ENCODE data around the gene C14orf93.

C14orf93 gene

DNA sequence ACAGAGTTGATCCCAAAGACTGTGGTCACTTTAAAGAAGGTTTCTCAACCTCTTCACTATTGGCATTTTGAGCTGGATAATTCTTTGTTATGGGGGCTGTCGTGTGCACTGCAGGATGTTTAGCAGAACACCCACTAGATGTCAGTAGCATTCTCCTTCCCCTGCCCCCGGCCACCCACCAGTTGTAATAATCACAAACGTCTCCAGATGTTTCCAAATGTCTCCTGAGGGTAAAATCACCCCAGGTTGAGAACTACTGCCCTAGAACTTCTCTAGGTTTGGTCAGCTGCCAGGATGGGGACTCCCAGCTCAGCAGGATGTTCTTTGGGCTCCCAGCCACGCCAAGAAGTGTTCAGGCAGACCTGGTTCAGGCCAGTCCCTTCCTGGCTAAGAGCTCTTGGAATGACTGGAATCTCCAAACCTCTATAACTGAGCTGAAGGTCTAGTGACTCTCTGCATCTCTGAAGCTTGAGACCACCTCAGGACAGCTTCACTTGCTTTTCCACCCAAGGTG lies 15.1 kb downstream of the C14orf93 start:
- DNase-seq (ENCODE audit: low read depth), result no peak

DNA sequence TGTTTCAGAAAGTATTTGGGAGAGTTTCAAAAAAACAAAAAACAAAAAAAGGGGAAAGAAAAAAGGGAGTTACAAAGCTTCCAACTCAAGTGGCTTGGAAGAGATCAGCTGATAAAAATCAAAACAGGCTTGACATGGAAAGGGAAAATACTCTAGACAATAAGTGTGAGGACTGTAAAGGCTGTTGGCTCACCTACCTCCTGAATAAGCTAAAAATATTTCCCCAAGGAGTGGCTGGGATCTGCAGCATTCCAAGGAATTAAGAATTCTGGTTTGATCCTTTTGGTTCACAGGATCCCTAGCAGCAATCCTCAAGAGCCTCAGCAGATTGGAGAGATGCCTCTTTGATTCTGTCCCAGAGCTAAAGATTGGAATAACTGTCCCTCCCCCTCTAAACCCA lies 16.4 kb downstream of the C14orf93 start:
- no peak for DNase-seq (ENCODE audit: low read depth)

DNA sequence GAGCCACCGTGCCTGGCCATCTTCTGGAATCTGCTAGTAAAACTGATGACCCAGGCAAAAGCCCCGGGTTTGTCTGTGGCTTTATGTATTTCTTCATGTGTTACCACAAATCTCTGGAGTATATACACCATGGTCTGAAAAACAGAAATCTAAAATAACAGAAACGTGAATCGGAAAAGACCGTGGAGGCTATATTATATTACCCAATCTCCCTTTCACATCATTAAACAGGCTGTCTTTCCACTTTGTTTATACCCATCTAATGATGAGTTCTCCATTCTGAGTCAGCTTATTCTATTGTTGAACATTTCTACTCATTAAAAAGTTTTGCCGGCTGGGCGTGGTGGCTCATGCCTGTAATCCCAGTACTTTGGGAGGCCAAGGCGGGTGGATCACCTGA lies 18.1 kb downstream of the C14orf93 start:
- DNase-seq (ENCODE audit: low read depth), result no peak

DNA sequence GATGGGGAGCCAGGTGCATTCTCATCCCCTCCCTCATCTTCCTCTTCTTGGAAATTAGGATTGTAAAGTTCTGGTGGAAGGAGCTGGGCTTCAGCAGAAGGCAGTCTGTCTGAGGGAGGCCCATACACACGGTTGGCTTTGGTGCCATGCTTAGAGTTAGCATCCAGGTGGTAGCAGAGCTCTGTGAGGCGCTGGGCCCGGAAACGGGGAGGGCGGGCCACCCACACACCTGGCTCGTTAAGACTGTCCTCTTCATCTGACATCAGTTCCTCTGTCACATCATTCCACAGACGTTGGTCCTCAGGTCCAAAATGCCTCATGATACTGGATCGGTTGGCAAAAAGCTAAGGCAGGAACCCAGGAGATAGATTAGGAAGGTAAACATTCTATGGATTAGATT lies 22.7 kb downstream of the C14orf93 start:
- no peak for DNase-seq (ENCODE audit: low read depth)

DNA sequence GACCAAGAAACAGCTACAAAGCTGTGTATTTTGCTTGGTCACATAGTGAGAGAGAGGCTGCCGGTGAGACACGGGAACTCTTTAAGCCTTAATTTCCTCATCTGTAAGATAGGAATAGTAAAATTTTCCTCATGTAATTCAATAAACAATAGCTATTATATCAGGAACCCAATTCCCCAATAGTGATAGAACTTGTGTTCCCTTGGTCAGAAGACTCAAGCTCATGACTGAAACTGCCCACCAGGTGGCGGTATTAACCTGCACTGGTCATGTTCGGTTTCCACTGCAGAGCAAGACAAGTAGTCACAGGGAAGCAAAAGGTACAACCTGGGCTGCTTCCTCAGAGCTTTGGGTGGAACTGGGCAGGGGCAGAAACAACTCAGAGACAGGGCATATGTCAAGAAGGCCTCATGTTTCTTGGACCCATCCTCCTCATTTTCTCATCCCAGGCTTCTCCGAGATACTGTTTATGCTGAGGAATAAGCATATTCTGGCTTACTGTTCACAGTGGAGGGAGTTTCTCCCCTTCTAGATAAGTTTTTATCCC lies 23.4 kb downstream of the C14orf93 start:
- peak; percentile 88 for DNase-seq (ENCODE audit: low read depth)

DNA sequence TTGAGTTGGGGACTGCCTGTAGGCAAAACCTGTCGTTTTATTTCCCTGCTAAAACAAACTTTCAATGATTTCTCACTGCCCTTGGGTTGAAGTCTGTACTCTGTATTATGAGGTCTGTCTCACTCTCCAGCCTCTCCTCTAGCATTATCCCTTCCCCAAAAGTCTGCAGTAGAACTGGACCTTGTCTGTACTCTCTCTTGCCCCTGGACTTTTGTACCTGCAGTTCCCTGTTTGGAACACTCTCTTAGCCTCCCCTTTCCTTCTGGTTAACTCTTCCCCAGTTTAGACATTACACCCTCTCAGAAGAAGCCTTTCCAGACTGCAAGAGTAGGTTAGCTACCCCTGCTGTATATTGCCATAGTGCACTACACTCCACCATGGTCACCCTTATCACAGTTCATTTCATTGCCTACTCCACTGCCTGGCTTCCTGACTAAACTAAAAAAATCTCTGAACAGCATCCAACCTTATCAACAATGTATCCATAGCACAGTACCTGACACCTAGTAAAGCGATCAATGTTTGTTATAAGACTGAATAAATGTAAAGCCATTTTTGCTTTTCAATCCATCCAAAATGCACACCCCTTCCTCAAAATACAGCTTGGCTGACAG lies 23.9 kb downstream of the C14orf93 start:
- no peak for DNase-seq (ENCODE audit: low read depth)

DNA sequence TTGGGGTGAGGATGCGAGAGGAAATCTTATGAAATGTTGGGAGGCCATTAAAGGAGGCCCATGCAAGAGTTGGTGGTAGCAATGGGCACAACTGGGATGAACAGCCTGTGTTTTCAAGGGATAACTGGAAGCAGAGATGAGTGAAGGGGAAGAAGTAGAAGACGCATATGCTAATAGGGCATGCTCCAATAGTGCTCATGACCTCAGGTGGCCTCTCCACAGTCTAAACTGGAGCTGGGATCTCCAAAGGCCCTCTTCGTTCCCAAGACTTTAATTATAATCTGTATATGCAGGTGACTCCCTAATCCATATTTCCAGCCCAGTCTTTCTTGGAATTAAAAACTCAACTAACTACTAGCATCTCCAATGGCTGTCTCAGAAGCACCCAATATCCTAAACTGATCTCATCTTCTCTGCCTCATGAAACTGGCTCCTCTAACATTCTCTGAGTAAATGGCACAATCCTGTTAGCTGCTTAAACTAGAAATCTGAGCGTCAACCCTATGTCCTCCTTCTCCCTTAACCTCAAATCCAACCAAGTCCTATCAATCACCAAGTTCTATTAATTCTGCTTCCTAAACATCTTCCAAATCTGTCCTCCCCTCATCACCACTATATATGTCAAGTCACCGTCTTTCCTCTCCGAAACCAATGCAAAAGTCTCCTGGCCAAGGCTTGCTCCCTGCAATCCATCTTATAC lies 24.8 kb downstream of the C14orf93 start:
- DNase-seq (ENCODE audit: low read depth), result no peak

DNA sequence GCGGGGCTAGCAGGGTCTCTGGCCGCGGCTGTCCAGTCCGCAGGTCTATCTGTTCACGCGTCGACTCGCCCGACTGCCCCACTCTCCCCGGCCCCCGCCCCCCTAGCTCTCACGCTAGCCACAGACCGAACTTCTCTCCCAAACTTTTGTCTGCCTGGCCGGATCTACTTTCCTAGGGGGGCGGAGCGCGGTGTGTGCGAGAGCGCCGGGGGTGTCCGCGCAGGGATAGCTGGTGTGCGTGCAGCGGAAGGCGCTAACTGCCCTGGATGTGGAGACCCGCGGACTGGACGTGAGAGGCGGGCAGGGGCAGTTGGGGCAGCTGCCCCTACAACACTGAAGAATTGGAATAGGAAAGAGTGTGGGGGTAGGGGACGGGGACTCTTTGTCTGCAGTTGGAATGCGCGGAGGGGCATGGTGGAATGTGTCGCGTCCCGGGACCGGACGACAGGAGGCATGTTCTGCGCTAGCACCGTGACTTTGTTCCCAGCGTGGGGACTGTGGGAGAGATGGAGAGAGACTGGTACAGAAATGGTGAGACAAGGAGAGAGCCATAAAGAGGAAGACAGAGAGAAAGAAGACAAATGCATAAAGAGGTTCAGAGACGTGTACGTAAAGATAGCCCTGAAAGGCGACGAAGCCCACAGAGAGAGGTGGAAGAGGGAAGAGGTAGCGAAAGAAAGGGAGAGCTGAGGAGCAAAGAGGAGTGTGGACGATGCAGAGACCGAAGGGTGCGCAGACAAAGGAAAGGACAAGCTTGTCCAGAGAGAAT lies 27.3 kb downstream of the C14orf93 start, which contains the start of gene AJUBA:
AJUBA (minus strand) TSS at position 75 of the 769 bp plus-strand sequence. CDS start 285 bp downstream, outside the sequence.
- peak; percentile 53 for DNase-seq (ENCODE audit: low read depth)

DNA sequence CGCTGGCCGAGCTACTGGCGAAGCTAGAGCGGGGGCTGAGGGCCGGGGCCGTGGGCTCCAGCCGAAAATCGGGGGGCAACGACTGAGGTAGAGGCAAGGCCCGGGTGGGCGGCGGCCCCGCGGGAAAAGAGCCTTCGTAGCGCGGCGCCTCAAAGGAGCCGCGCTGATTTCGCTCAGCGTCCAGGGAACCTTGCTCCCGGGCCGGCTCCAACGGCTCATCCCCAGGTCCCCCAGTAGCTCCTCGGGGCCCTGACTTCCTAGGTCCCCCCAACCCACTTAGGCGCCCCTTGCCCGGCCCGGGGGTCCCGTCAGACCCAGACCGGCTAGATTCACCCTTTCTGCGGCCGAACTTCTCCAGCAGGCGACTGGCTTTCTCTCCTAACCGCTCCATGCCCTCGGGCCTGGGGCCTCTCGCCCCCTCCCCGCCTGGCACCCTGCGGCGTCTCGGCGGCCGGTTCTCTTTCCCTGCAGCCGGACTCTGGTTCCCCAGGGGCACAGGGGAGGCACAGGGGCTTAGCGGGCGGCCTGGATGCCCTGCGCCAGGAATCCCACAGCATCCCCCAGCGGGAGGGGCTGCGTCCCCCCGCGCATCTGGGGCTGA lies 28.0 kb downstream of the C14orf93 start:
- no peak for DNase-seq (ENCODE audit: low read depth)

DNA sequence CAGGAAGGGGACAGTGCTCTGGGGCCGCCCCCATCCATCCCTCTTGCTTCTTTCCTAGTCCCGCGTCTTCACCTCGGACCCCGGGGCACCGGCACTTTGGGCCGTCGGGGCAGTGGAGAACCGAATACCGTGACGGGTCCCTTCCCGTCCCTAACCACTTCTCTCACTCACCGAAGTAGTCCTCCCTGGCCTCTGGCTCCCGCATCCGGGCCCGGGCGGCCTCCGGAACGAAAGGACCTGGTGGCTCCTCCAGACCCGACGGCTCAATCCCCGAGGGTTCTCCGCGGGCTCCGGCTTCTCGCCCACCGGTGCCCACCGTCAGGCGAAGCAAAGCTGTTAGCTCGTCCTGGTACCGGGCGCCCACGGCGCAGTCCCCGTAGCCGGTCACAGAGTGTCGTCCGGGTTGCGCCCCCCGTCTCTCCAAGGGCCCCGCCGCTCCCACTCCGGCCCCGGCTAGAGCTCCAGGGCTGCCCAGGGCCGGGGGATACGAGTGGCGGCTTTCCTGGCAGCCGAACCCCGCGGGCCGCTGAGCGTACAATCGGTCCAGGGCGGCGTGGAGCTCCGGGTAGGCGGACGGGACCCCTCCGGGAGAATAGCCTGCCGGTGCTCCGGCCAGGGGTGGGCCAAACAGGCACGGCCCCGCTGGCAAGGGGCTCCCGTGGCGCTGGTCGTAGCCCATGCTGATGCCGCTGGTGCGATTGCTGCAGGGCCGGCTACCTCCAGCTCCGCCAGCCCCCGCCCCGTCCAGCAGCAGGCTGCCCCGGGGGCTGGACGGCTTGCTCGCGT lies 28.7 kb downstream of the C14orf93 start:
- DNase-seq (ENCODE audit: low read depth), result no peak

DNA sequence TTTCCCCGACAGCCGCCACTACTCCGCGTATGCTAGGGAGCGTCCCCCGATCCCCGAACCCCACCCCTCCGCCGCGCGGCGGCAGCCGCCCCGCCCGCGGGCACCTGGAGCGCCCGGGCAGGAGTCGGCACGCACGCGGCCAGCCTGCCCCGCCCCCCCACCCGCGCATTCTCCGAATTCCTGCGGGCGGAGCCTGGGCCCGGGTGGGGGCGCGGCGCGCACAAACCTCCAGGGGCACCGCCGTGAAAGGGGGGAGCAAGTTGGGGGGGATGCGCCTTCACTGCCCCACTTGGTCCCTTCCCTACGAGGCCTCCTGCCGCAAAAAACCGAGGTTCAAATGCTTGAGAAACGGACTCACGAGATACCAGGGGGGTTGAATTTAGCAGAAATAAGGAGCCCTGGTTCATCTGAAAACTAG lies 29.3 kb downstream of the C14orf93 start:
- DNase-seq (ENCODE audit: low read depth), result no peak

DNA sequence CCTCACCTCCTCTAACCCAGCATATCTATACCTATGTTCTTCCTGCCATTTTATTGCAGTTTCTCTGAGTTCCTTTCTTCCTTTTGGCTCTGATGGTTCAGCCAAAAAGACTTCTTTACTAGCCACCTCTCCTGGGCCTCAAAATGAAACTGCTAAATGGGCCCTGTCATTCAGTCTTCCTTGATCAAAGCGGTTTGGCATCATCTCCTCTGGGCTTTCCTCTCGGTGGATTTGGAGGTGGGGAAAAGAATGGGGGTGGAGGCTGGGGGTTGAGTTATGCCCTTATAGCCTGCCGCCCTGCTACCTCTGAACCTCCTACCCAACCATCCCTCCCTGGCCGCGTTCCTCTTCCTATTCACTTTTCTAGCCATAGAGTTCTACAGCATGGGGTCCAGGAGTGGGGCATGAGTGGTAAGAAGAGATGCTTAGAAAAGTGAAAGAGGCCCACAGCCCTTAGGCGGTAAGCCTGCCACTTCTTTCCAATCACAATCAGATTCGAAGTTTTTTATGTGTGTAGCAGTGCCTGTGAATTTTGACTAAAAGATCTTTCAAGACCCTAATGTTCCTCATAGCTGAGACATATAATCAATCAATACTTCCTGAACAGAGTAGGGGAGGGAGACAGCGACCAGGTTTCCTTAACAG lies 30.1 kb downstream of the C14orf93 start:
- no peak for DNase-seq (ENCODE audit: low read depth)

DNA sequence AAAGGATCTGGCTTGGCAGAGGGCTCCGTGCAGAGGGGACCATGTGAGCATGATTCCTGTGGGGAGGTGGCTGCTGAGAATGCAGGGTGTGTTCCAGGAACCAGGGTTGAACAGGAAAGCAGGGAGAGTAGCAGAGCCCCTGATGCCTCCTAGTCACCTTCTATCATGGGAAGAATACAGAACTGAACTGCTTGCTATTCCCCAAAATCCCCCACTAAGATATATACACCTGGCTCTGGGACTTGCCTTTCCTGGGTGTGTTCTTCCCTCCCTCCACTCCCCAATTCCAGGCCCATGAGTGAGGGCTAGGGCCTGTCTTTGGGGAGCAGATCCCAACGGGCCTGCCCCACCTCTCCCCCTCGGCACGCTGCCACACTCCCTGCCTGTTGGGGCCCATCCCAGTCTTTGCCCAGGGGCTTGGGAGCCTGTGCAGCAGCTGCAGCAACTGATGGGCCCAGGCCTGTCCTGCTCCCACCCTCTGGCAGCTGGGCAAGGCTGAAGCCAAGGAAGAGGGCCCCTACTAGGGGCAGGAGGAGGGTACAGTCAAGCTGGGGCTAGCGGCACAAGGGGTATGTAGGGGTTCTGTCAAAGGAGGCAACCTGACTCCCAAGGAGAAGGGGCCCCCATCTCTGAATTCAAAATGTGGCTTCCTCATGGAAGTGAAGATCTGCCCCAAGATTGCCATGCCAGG lies 30.8 kb downstream of the C14orf93 start:
- no peak for DNase-seq (ENCODE audit: low read depth)

DNA sequence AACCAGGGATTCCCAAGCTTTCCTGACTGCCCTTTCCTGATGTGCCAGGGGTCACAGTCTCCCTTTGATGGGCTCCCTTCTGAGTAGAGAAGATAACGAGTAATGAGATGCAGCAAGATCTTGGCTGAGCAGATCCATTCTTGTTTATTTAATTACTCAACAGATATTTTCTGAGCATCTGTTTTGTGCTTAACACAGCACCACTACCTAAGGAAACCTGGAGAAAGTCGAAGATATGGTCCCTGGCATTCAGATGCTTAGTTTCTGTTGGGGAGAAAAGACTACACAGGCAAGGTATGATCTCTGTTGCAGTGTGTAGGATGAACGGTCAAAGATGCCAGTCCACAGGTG lies 31.5 kb downstream of the C14orf93 start:
- no peak for DNase-seq (ENCODE audit: low read depth)

DNA sequence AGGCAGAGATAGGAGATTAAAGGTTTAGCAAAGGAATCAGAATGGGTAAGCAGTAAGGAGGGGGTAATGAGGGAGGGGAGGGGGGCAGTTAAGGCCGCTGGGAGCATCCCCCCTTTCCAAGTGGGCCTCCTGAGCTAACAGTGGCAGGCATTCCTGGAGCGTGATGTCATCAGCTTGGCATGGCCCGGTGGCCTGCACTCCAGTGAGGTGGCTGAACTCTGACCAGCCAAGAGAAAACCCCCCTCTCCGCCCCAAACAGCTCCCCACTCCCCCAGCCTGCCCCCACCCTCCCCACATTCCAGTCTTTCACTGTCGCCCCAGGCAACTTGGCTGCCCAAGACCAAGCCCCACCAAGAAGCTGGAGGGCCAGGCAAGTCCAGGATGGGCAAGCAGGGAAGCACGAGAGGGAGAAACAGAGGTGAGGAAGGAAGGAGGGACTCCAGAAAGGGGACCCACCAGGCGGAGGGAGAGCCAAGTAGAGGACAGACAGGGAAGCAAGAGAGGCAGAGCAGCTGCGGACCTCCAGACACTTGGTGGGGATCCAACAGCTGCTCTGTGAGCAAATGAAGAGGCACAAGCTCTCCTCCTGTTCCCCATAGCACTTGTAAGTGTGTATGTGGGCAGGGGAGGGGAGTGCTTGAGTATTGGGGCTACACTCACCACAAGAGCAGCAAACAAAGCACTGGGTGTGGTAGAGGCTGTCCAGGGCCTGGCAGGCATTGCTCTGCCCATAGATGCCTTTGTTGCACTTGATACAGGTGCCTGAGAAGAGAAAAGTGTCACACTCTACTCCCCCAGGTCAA lies 32.1 kb downstream of the C14orf93 start:
- DNase-seq (ENCODE audit: low read depth), result no peak

DNA sequence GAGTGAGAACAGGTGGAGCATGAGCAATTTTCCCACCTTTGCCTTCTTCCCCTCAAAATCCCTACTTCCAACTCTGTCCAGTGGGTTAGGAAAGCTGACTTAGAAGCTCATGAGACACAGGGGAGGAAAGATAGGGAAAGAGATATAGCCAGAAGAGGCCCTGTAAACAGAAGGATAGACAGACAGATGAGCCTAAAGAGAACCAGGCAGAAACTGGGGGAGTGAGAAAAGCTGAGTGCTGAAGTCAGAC lies 32.6 kb downstream of the C14orf93 start:
- no peak for DNase-seq (ENCODE audit: low read depth)

DNA sequence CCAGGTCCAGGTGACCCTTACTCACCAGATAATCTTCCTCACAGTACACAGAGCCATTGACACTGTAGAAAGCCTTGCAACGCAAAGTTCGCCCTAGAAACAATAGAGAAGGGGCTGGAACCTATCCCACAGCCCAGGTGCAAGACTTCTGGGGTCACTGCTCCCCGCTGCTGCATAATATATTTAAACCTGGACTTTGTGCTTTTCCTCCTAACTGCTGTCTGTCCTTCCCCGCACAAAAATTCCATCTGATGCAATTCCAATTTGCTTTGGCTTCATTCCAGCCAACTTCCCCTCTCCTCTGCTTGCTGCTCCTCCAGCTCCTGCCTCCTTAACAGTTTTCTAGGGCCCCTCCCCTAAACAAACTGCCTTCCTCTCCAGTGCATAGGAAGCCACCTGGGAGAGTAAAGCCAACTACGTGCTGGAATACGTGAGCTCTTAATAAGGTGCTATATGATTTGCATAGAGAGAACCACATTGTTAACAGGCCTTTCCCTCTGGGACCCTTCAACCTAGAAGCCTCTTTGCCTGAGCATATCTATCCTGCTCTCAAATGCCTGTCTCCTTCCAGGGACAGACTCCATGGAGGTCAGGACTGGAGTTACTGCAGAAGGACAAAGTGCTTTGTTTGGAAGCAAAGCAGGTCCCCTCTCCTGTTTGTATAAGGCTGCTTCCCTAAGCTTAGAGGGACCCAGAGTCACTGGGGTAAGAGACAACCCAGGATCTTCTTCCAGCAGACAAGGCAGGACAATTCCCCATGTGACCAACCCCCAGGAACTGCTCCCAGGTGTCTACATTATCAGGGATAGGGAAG lies 33.1 kb downstream of the C14orf93 start:
- DNase-seq (ENCODE audit: low read depth), result no peak

DNA sequence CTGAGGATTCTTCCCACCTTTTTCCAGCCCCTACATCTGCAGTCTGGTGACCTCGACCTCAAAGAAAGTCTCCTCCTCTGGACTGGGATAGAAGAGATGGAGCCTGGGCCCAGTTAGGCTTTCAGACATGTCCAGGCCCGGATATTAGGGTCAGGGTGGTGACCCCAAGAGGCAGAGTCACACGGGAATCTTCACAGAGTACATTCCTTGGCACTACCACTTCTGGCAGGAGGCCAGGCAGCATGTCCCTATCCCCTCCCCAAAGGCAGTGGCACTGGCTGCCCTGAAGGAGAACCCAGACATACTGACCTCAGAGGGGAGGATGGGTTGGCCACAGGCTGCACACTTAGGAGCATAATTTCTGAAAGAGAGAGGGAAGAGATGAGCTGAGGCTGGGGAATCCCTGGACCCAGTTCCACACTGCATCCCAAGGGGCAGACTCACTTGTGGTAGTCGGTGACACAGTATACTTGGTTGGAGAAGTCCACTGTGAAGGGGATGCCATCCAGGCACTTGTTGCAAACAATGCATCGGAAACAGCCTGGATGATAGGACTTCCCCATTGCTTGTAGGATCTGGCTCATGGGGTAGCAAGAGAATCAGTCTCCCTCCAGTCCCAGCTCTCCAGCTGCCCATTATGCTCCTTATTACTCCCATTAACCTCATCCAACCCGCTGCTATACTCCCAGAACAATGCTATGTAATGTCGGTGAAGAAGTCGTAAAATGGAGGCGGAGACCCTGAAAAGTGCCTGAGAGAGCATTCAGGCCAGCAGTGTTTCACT lies 35.2 kb downstream of the C14orf93 start:
- DNase-seq (ENCODE audit: low read depth), result no peak

Measured in activated gamma-delta T cell treated with anti-CD3 and anti-CD28 coated beads, Interleukin-2, amount 50 U/mL, for 16 hours (primary cell).